HG03060 (cell line): Measurements from ENCODE around the gene CEACAM21.

Source experiments
- ATAC-seq: cut with Tn5 transposase; IDR thresholded peaks from one replicate; pipeline ENCODE4 v1.9.1; 2021; ENCODE audit warnings: low read depth, moderate number of reproducible peaks; ENCODE audit not compliant: unreplicated experiment

The CEACAM21 gene

GRCh38 chr19:41584260-41584810 lies 8.4 kb downstream of the CEACAM21 start:
- ATAC-seq: no peak

GRCh38 chr19:41584931-41585330 lies 9.0 kb downstream of the CEACAM21 start:
- no peak for ATAC-seq

GRCh38 chr19:41586064-41586463 lies 10.1 kb downstream of the CEACAM21 start:
- ATAC-seq: no peak

GRCh38 chr19:41587101-41587837 lies 11.3 kb downstream of the CEACAM21 start:
- ATAC-seq: no peak

- ATAC-seq: no peak
Observed at GRCh38 chr19:41587838-41588210, 11.9 kb downstream of the CEACAM21 start.

- ATAC-seq: no peak
Observed at GRCh38 chr19:41588497-41589209, 12.7 kb downstream of the CEACAM21 start.

GRCh38 chr19:41589371-41589770 lies 13.4 kb downstream of the CEACAM21 start:
- ATAC-seq: no peak

GRCh38 chr19:41590936-41591335 lies 15.0 kb downstream of the CEACAM21 start:
- no peak for ATAC-seq

- no peak for ATAC-seq
Observed at GRCh38 chr19:41591951-41592562, 16.1 kb downstream of the CEACAM21 start.

GRCh38 chr19:41595258-41595889 lies 19.4 kb downstream of the CEACAM21 start:
- ATAC-seq: no peak

GRCh38 chr19:41595890-41596280 lies 19.9 kb downstream of the CEACAM21 start:
- ATAC-seq: no peak

GRCh38 chr19:41597600-41598041 lies 21.7 kb downstream of the CEACAM21 start:
- no peak for ATAC-seq

- no peak for ATAC-seq
Observed at GRCh38 chr19:41599175-41599966, 23.4 kb downstream of the CEACAM21 start.

- no peak for ATAC-seq
Observed at GRCh38 chr19:41601771-41602170, 25.8 kb downstream of the CEACAM21 start.

- no peak for ATAC-seq
Observed at GRCh38 chr19:41604831-41605230, 28.9 kb downstream of the CEACAM21 start.

- no peak for ATAC-seq
Observed at GRCh38 chr19:41606215-41606837, 30.4 kb downstream of the CEACAM21 start.

GRCh38 chr19:41607668-41608067 lies 31.7 kb downstream of the CEACAM21 start:
- no peak for ATAC-seq

- ATAC-seq: no peak
Observed at GRCh38 chr19:41610789-41611188, 34.8 kb downstream of the CEACAM21 start.

GRCh38 chr19:41612483-41612882 lies 36.5 kb downstream of the CEACAM21 start:
- no peak for ATAC-seq

- ATAC-seq: no peak
Observed at GRCh38 chr19:41615207-41615606, 39.2 kb downstream of the CEACAM21 start.
